Measurements from ENCODE around the gene TPST2. TPM values are rescaled to one million over a fixed set of nuclear protein-coding genes. Genes with fewer than 3 reads are reported as not detected.

The TPST2 gene
- total and polyA plus RNA-seq, 2 experiments from 2014 or later, result 31.0 to 36.8 TPM

- DNase-seq (ENCODE audit: low spot score), result no peak
- WGBS (ENCODE audit: low lambda C conversion rate, missing lambda C conversion rate), result 94% methylated on average over 9 of the region's 9 CpGs
- no peaks in the 10 kb centered on the region for H3K36me3 ChIP-seq (replicated peaks; ENCODE audit: insufficient read depth, low read depth)
These were observed 97.7 kb downstream of the TPST2 start for GRCh38 chr22:26492220-26492619.

DNA sequence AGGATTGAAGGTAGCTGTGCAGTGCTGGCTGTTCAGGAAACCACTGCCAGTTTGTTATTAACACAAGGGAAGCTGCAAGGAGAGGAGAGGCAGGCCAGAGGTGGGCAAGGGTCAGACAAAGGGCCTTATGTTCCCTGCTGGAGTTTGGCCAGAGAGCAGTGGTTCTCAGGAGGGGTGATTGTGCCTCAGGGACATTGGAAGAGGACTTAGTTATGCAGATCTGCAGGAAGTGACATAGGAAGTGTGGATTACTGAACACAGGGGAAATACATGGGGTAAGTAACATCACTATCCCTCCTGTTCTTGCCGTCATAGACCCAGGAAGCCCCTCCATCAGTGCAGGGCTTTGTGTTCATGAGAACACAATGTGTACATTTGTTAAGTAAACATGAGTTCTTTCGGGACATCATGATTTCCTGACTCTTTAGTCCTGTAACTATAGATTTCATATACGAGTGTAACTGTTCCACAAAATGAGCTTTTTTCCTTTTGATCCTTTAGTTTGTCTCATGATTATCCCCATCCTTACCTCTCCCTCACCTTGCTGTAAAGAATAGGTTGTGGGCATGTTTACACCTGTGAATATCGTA is 100.4 kb downstream of the TPST2 start:
- no peaks in the 10 kb centered on the region for H3K9me3 ChIP-seq (ENCODE audit: low read depth)
- H3K4me1 ChIP-seq (ENCODE audit: insufficient read depth), result peaks cover 5% of the 10 kb centered on the region
- no peak overlapping the region for H3K4me2 ChIP-seq
- no peaks in the 10 kb centered on the region for H3K9me2 ChIP-seq (replicated peaks; ENCODE audit: insufficient read depth)
- H3K79me2 ChIP-seq, result peaks cover 15% of the 10 kb centered on the region
- DNase-seq (ENCODE audit: low spot score), result no peak
- H3K36me3 ChIP-seq (replicated peaks; ENCODE audit: insufficient read depth, low read depth), result no peaks in the 10 kb centered on the region
- 79% methylated on average over 4 of the region's 4 CpGs for WGBS (ENCODE audit: low lambda C conversion rate, missing lambda C conversion rate)
- H4K20me1 ChIP-seq (ENCODE audit: insufficient read depth, poor library complexity, severe bottlenecking), result no peaks in the 10 kb centered on the region
- no peaks in the 10 kb centered on the region for H3K27me3 ChIP-seq
- no peak for TF ChIP-seq CTCF (IDR thresholded peaks at IDR 0.05; ENCODE audit: poor library complexity)
- TF ChIP-seq EZH2 (IDR thresholded peaks at IDR 0.05; ENCODE audit: borderline replicate concordance), result no peak
- TF ChIP-seq EZH2phosphoT487 (IDR thresholded peaks at IDR 0.05; ENCODE audit: low read depth, severe bottlenecking, unreplicated experiment), result no peak
- H3K4me3 ChIP-seq, result no peak overlapping the region
- H3K27ac ChIP-seq, result no peak overlapping the region
- no peak overlapping the region for H2AFZ ChIP-seq

More at GRCh38 chr22:26492220-26492619, 97.7 kb downstream of the TPST2 start:
- no peak overlapping the region for H3K27ac ChIP-seq
- H3K79me2 ChIP-seq, result no peaks in the 10 kb centered on the region
- TF ChIP-seq EZH2 (IDR thresholded peaks at IDR 0.05; ENCODE audit: borderline replicate concordance) (no peak), EZH2phosphoT487 (IDR thresholded peaks at IDR 0.05; ENCODE audit: low read depth, severe bottlenecking, unreplicated experiment) (no peak), CTCF (IDR thresholded peaks at IDR 0.05; ENCODE audit: poor library complexity) (no peak)
- no peak overlapping the region for H2AFZ ChIP-seq
- H4K20me1 ChIP-seq (ENCODE audit: insufficient read depth, poor library complexity, severe bottlenecking), result no peaks in the 10 kb centered on the region
- no peaks in the 10 kb centered on the region for H3K27me3 ChIP-seq
- H3K9me3 ChIP-seq (ENCODE audit: low read depth), result no peaks in the 10 kb centered on the region
- no peaks in the 10 kb centered on the region for H3K4me1 ChIP-seq (ENCODE audit: insufficient read depth)
- no peak overlapping the region for H3K4me2 ChIP-seq
- H3K4me3 ChIP-seq, result no peak overlapping the region
- no peaks in the 10 kb centered on the region for H3K9me2 ChIP-seq (replicated peaks; ENCODE audit: insufficient read depth)

DNA sequence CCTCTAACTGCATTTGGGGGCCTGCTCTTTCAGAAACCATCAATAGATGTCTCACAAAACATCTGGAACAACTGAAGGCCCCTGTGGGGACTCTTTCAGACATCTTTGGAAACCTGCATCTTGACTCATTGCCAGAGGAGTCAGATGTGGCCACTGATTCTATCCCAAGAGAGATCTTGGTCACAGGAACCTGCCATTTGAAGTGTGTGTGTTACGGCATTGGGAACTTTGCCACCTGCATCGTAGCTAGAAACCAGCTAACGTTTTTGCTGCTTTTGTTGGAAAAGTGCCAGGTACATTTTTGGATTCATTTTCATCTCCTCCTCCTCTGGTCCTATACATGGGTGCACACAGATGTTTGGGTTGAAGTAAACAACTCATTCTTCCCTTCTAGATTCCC is 101.9 kb downstream of the TPST2 start:
- Histone ChIP-seq H3K9me2 (replicated peaks; ENCODE audit: insufficient read depth) (no peaks in the 10 kb centered on the region), H3K27me3 (no peaks in the 10 kb centered on the region), H3K36me3 (replicated peaks; ENCODE audit: insufficient read depth, low read depth) (no peaks in the 10 kb centered on the region), H3K4me2 (no peak overlapping the region), H3K4me1 (ENCODE audit: insufficient read depth) (peaks cover 9% of the 10 kb centered on the region), H4K20me1 (ENCODE audit: insufficient read depth, poor library complexity, severe bottlenecking) (no peaks in the 10 kb centered on the region), H3K79me2 (peaks cover 22% of the 10 kb centered on the region), H2AFZ (no peak overlapping the region), H3K4me3 (no peak overlapping the region), H3K9me3 (ENCODE audit: low read depth) (no peaks in the 10 kb centered on the region), H3K27ac (no peak overlapping the region)
- no peak for DNase-seq (ENCODE audit: low spot score)
- TF ChIP-seq EZH2 (IDR thresholded peaks at IDR 0.05; ENCODE audit: borderline replicate concordance) (no peak), CTCF (IDR thresholded peaks at IDR 0.05; ENCODE audit: poor library complexity) (no peak), EZH2phosphoT487 (IDR thresholded peaks at IDR 0.05; ENCODE audit: low read depth, severe bottlenecking, unreplicated experiment) (no peak)
- 91% methylated on average over 3 of the region's 3 CpGs for WGBS (ENCODE audit: low lambda C conversion rate, missing lambda C conversion rate)

Measured in hepatocyte (in vitro differentiated cells).